T-helper 2 cell treated with Interferon-gamma antibody and Interleukin-4, amounts not matched to agents 5 μg/mL and 100 μg/mL, for 36 hours (primary cell): ENCODE data around the gene GNAI2.
"Not testable (repeated sequence)": the region's sequence is repeated elsewhere in the genome, so short reads cannot be mapped to it uniquely, and the experiment has no call there.

Source experiments
- DNase-seq: peaks from one replicate; pipeline ENCODE4 v3.0.0; 2021; ENCODE audit warnings: low spot score
- H3K27ac Mint-ChIP-seq: one replicate; pipeline ENCODE4 v1.8.0; 2021; ENCODE audit warnings: mild to moderate bottlenecking, mixed read lengths
- H3K27me3 Mint-ChIP-seq: one replicate; pipeline ENCODE4 v1.8.0; 2021; ENCODE audit warnings: low read depth, mixed read lengths
- H3K36me3 Mint-ChIP-seq: one replicate; pipeline ENCODE4 v1.8.0; 2021; ENCODE audit warnings: low read depth, mixed read lengths
- H3K4me1 Mint-ChIP-seq: one replicate; pipeline ENCODE4 v1.8.0; 2021; ENCODE audit warnings: low read depth, mixed read lengths
- H3K4me3 Mint-ChIP-seq: one replicate; pipeline ENCODE4 v1.8.0; 2022; ENCODE audit warnings: mild to moderate bottlenecking, moderate library complexity, mixed read lengths
- H3K9me3 Mint-ChIP-seq: one replicate; pipeline ENCODE4 v1.8.0; 2021; ENCODE audit warnings: mixed read lengths

The GNAI2 gene

GRCh38 chr3:50273689-50274065, 37.7 kb downstream of the GNAI2 start:
- no peaks in the 10 kb centered on the region for H3K9me3 Mint-ChIP-seq
- H3K4me1 Mint-ChIP-seq = peaks cover 16% of the 10 kb centered on the region
- peaks cover 46% of the 10 kb centered on the region for H3K27me3 Mint-ChIP-seq
- H3K4me3 Mint-ChIP-seq = no peak overlapping the region
- no peaks in the 10 kb centered on the region for H3K36me3 Mint-ChIP-seq
- DNase-seq = no peak
- no peak overlapping the region for H3K27ac Mint-ChIP-seq

- DNase-seq = peak; percentile 73
- Mint-ChIP-seq H3K4me1 (peaks cover 16% of the 10 kb centered on the region), H3K27me3 (peaks cover 46% of the 10 kb centered on the region), H3K27ac (peak overlapping the region; percentile 47), H3K9me3 (no peaks in the 10 kb centered on the region), H3K4me3 (peak overlapping the region; percentile 62), H3K36me3 (no peaks in the 10 kb centered on the region)
Observed at GRCh38 chr3:50274371-50275104, 38.5 kb downstream of the GNAI2 start.

GRCh38 chr3:50275141-50275995, 39.4 kb downstream of the GNAI2 start:
- DNase-seq = no peak
- no peaks in the 10 kb centered on the region for H3K9me3 Mint-ChIP-seq
- no peak overlapping the region for H3K27ac Mint-ChIP-seq
- H3K4me3 Mint-ChIP-seq = peak overlapping the region; percentile 40
- H3K36me3 Mint-ChIP-seq = no peaks in the 10 kb centered on the region
- peaks cover 16% of the 10 kb centered on the region for H3K4me1 Mint-ChIP-seq
- peaks cover 46% of the 10 kb centered on the region for H3K27me3 Mint-ChIP-seq

GRCh38 chr3:50275996-50276761, 40.2 kb downstream of the GNAI2 start:
- peak overlapping the region; percentile 40 for H3K4me3 Mint-ChIP-seq

GRCh38 chr3:50276762-50277101, 40.7 kb downstream of the GNAI2 start:
- H3K4me1 Mint-ChIP-seq = peaks cover 16% of the 10 kb centered on the region
- H3K9me3 Mint-ChIP-seq = no peaks in the 10 kb centered on the region
- no peaks in the 10 kb centered on the region for H3K36me3 Mint-ChIP-seq
- DNase-seq = no peak
- H3K27me3 Mint-ChIP-seq = peaks cover 46% of the 10 kb centered on the region
- H3K27ac Mint-ChIP-seq = no peak overlapping the region
- no peak overlapping the region for H3K4me3 Mint-ChIP-seq

More at GRCh38 chr3:50275996-50276761, 40.2 kb downstream of the GNAI2 start:
- Mint-ChIP-seq H3K9me3 (no peaks in the 10 kb centered on the region), H3K36me3 (no peaks in the 10 kb centered on the region), H3K4me1 (peaks cover 16% of the 10 kb centered on the region), H3K27me3 (peaks cover 46% of the 10 kb centered on the region), H3K27ac (no peak overlapping the region)
- no peak for DNase-seq

GRCh38 chr3:50278123-50278879, 42.3 kb downstream of the GNAI2 start:
- no peaks in the 10 kb centered on the region for H3K36me3 Mint-ChIP-seq
- H3K27ac Mint-ChIP-seq = no peak overlapping the region
- H3K4me1 Mint-ChIP-seq = peaks cover 12% of the 10 kb centered on the region
- no peaks in the 10 kb centered on the region for H3K9me3 Mint-ChIP-seq
- DNase-seq = no peak
- peaks cover 41% of the 10 kb centered on the region for H3K27me3 Mint-ChIP-seq
- no peak overlapping the region for H3K4me3 Mint-ChIP-seq

GRCh38 chr3:50278880-50279224, 42.8 kb downstream of the GNAI2 start, which contains the start of gene LSMEM2:
LSMEM2 (plus strand) TSS chr3:50279087; CDS start chr3:50279114, 27 bp downstream.
- Mint-ChIP-seq H3K4me1 (peaks cover 12% of the 10 kb centered on the region), H3K36me3 (no peaks in the 10 kb centered on the region), H3K27ac (no peak within 1 kb of the TSS), H3K27me3 (peaks cover 39% of the 10 kb centered on the region), H3K4me3 (no peak within 1 kb of the TSS), H3K9me3 (no peaks in the 10 kb centered on the region)
- DNase-seq = no peak

GRCh38 chr3:50279255-50280016, 43.4 kb downstream of the GNAI2 start:
- Mint-ChIP-seq H3K27me3 (peaks cover 34% of the 10 kb centered on the region), H3K4me1 (peaks cover 6% of the 10 kb centered on the region), H3K27ac (no peak overlapping the region), H3K4me3 (no peak overlapping the region), H3K9me3 (no peaks in the 10 kb centered on the region), H3K36me3 (no peaks in the 10 kb centered on the region)
- no peak for DNase-seq

- H3K9me3 Mint-ChIP-seq, H3K27me3 Mint-ChIP-seq, H3K4me3 Mint-ChIP-seq, H3K27ac Mint-ChIP-seq, H3K36me3 Mint-ChIP-seq, DNase-seq, H3K4me1 Mint-ChIP-seq: not testable (repeated sequence)
Observed at GRCh38 chr3:50284121-50284520, 48.1 kb downstream of the GNAI2 start.

GRCh38 chr3:50286322-50287227, 50.6 kb downstream of the GNAI2 start:
- Mint-ChIP-seq H3K9me3 (no peaks in the 10 kb centered on the region), H3K4me1 (peaks cover 6% of the 10 kb centered on the region), H3K4me3 (no peak overlapping the region), H3K27me3 (no peaks in the 10 kb centered on the region), H3K27ac (no peak overlapping the region), H3K36me3 (peaks cover 6% of the 10 kb centered on the region)
- DNase-seq = no peak

GRCh38 chr3:50287262-50287661, 51.3 kb downstream of the GNAI2 start:
- Mint-ChIP-seq H3K4me3 (no peak overlapping the region), H3K27me3 (no peaks in the 10 kb centered on the region), H3K36me3 (peaks cover 6% of the 10 kb centered on the region), H3K9me3 (no peaks in the 10 kb centered on the region), H3K4me1 (peaks cover 6% of the 10 kb centered on the region), H3K27ac (no peak overlapping the region)
- no peak for DNase-seq

- Mint-ChIP-seq H3K4me3 (no peak overlapping the region), H3K36me3 (peaks cover 6% of the 10 kb centered on the region), H3K27ac (no peak overlapping the region), H3K4me1 (peaks cover 13% of the 10 kb centered on the region), H3K27me3 (no peaks in the 10 kb centered on the region), H3K9me3 (no peaks in the 10 kb centered on the region)
- DNase-seq = no peak
Observed at GRCh38 chr3:50288387-50289007, 52.5 kb downstream of the GNAI2 start.
